ENCODE results near the gene MAK.
"Not testable (repeated sequence)": the region's sequence is repeated elsewhere in the genome, so short reads cannot be mapped to it uniquely, and the experiment has no call there.

Gene MAK

GRCh38 chr6:10720960-10721849 is 117.1 kb downstream of the MAK start:
- not testable (repeated sequence) for H3K27me3 ChIP-seq (replicated peaks; ENCODE audit: control insufficient read depth, insufficient read depth, low read length); H3K36me3 ChIP-seq (ENCODE audit: control insufficient read depth, insufficient read depth, low read length); DNase-seq (ENCODE audit: extremely low read depth, insufficient read length)
- H3K4me3 ChIP-seq (replicated peaks; ENCODE audit: low read depth, low read length): peak overlapping the region; percentile 74
- TF ChIP-seq CTCF (IDR thresholded peaks at IDR 0.05; ENCODE audit: insufficient read depth, low read length, poor library complexity, severe bottlenecking): peak; percentile 7

- peak; percentile 78 for DNase-seq (ENCODE audit: extremely low read depth, insufficient read length)
- Histone ChIP-seq H3K27me3 (replicated peaks; ENCODE audit: control insufficient read depth, insufficient read depth, low read length) (no peaks in the 10 kb centered on the region), H3K36me3 (ENCODE audit: control insufficient read depth, insufficient read depth, low read length) (no peaks in the 10 kb centered on the region; the same call in 1 of the 2 replicates), H3K4me3 (replicated peaks; ENCODE audit: low read depth, low read length) (peak overlapping the region; percentile 74)
- TF ChIP-seq CTCF (IDR thresholded peaks at IDR 0.05; ENCODE audit: insufficient read depth, low read length, poor library complexity, severe bottlenecking): no peak
Measured at GRCh38 chr6:10720265-10720959, 117.9 kb downstream of the MAK start.

- H3K4me3 ChIP-seq (replicated peaks; ENCODE audit: low read depth, low read length): peak overlapping the region; percentile 74
- TF ChIP-seq CTCF (IDR thresholded peaks at IDR 0.05; ENCODE audit: insufficient read depth, low read length, poor library complexity, severe bottlenecking): no peak
- no peaks in the 10 kb centered on the region for H3K36me3 ChIP-seq (ENCODE audit: control insufficient read depth, insufficient read depth, low read length)
- no peaks in the 10 kb centered on the region for H3K27me3 ChIP-seq (replicated peaks; ENCODE audit: control insufficient read depth, insufficient read depth, low read length)
- DNase-seq (ENCODE audit: extremely low read depth, insufficient read length): no peak
Measured at GRCh38 chr6:10719964-10720264, 118.4 kb downstream of the MAK start.

GRCh38 chr6:10719296-10719963 is 118.9 kb downstream of the MAK start:
- TF ChIP-seq CTCF (IDR thresholded peaks at IDR 0.05; ENCODE audit: insufficient read depth, low read length, poor library complexity, severe bottlenecking): no peak
- Histone ChIP-seq H3K27me3 (replicated peaks; ENCODE audit: control insufficient read depth, insufficient read depth, low read length) (no peaks in the 10 kb centered on the region), H3K4me3 (replicated peaks; ENCODE audit: low read depth, low read length) (peak overlapping the region; percentile 74), H3K36me3 (ENCODE audit: control insufficient read depth, insufficient read depth, low read length) (no peaks in the 10 kb centered on the region)
- no peak for DNase-seq (ENCODE audit: extremely low read depth, insufficient read length)

- no peak for TF ChIP-seq CTCF (IDR thresholded peaks at IDR 0.05; ENCODE audit: insufficient read depth, low read length, poor library complexity, severe bottlenecking)
- H3K36me3 ChIP-seq (ENCODE audit: control insufficient read depth, insufficient read depth, low read length): peaks cover 1% of the 10 kb centered on the region; the same call in 1 of the 2 replicates
- no peaks in the 10 kb centered on the region for H3K27me3 ChIP-seq (replicated peaks; ENCODE audit: control insufficient read depth, insufficient read depth, low read length)
- no peak for DNase-seq (ENCODE audit: extremely low read depth, insufficient read length)
- H3K4me3 ChIP-seq (replicated peaks; ENCODE audit: low read depth, low read length): no peak overlapping the region
Measured at GRCh38 chr6:10713962-10714361, 124.4 kb downstream of the MAK start.
